Common myeloid progenitor, CD34-positive (primary cell): Measurements from ENCODE around the gene SIRPB2.

Experiments
- CTCF ChIA-PET: fragments of 350-600 bp; sonication (Branson Sonifier 250); formaldehyde crosslinking; loops from one replicate; lab custom pipeline; 2021; ENCODE audit warnings: antibody characterized with exemption; lab: Charles Lee
- POLR2A ChIA-PET: fragments of 350-600 bp; sonication (Branson Sonifier 250); formaldehyde crosslinking; loops from one replicate; lab custom pipeline; 2021; ENCODE audit warnings: antibody characterized with exemption; lab: Charles Lee
- DNase-seq, 3 donors: peaks; one replicate each; pipeline versions ENCODE4 v3.0.0 to v3.0.0-alpha.2; 2013
- H3K27ac ChIP-seq, 2 experiments: 1 replicate in 1 of 2; 2 replicates in 1 of 2; pipeline ENCODE4 v1.7.0; 2013; ENCODE audit warnings: inconsistent platforms in 2 of 2, low read length in 2 of 2, mild to moderate bottlenecking in 2 of 2, low read depth in 1 of 2, moderate library complexity in 1 of 2; ENCODE audit not compliant: severe bottlenecking in 2 of 2, insufficient read depth in 1 of 2, poor library complexity in 1 of 2
- H3K27me3 ChIP-seq, 5 experiments: replicated peaks in 2 of 5; 1 replicate in 3 of 5; 2 replicates in 2 of 5; pipeline versions ENCODE4 v1.6.1 to v1.7.0; 2013; ENCODE audit warnings: low read length in 4 of 5, mild to moderate bottlenecking in 2 of 5, moderate library complexity in 2 of 5, inconsistent platforms in 1 of 5; ENCODE audit not compliant: insufficient read depth in 5 of 5, control insufficient read depth in 4 of 5
- H3K36me3 ChIP-seq, 4 experiments: 1 replicate in 2 of 4; 2 replicates in 2 of 4; pipeline versions ENCODE4 v1.6.1 to v1.7.0; 2013; ENCODE audit warnings: low read length in 3 of 4, control low read depth in 1 of 4, mild to moderate bottlenecking in 1 of 4; ENCODE audit not compliant: control insufficient read depth in 4 of 4, insufficient read depth in 4 of 4
- H3K4me1 ChIP-seq, 4 experiments: 1 replicate in 3 of 4; 2 replicates in 1 of 4; pipeline versions ENCODE4 v1.6.1 to v1.7.1; 2013; ENCODE audit warnings: low read length in 3 of 4, mild to moderate bottlenecking in 3 of 4, control low read depth in 1 of 4, inconsistent platforms in 1 of 4, moderate library complexity in 1 of 4; ENCODE audit not compliant: control insufficient read depth in 4 of 4, insufficient read depth in 4 of 4; ENCODE audit errors: control extremely low read depth in 1 of 4
- H3K4me3 ChIP-seq, 7 experiments: 1 replicate in 4 of 7; 2 replicates in 3 of 7; pipeline versions ENCODE4 v1.5.1 to v1.7.0; 2013; ENCODE audit warnings: mild to moderate bottlenecking in 7 of 7, low read length in 6 of 7, moderate library complexity in 6 of 7, inconsistent platforms in 2 of 7, low read depth in 2 of 7, control low read depth in 1 of 7; ENCODE audit not compliant: insufficient read depth in 4 of 7, control insufficient read depth in 1 of 7; ENCODE audit errors: extremely low read depth in 1 of 7
- H3K9me3 ChIP-seq, 5 experiments: 1 replicate in 4 of 5; 2 replicates in 1 of 5; pipeline versions ENCODE4 v1.6.1 to v1.7.1; 2013; ENCODE audit warnings: low read length in 4 of 5, mild to moderate bottlenecking in 2 of 5, inconsistent platforms in 1 of 5, low read depth in 1 of 5, moderate library complexity in 1 of 5; ENCODE audit not compliant: control insufficient read depth in 4 of 5, insufficient read depth in 2 of 5; ENCODE audit errors: control extremely low read depth in 1 of 5
- WGBS: methylation state at CpG from one replicate; pipeline ENCODE4 v1.1.5; 2013; ENCODE audit not compliant: insufficient coverage; 5-methylcytosine and 5-hydroxymethylcytosine counted together

Gene SIRPB2

GRCh38 chr20:1473246-1474220, 17.7 kb downstream of the SIRPB2 start:
- Histone ChIP-seq H3K27ac (no peak overlapping the region), H3K9me3 (peaks cover 0 to 6% (median under 1%) of the 10 kb centered on the region in 5 experiments), H3K27me3 (no peaks in the 10 kb centered on the region), H3K4me3 (no peak overlapping the region), H3K36me3 (no peaks in the 10 kb centered on the region), H3K4me1 (peaks cover 4 to 29% (median 17%) of the 10 kb centered on the region in 4 experiments)
- ChIA-PET CTCF (interaction anchor here (0.7 to 7.3 kb wide), 9 partner anchors 13 to 303 kb away, joined by 3 to 115 read pairs (median 4); no protein-coding TSS in a partner anchor), POLR2A (interaction anchor here (1.1 kb wide), 1 partner anchor 31 kb away, joined by 3 read pairs; no protein-coding TSS in a partner anchor)
- WGBS, result 92% methylated on average over 6 of the region's 13 CpGs
- DNase-seq, result no peak

- Histone ChIP-seq H3K27me3 (no peaks in the 10 kb centered on the region), H3K27ac (no peak overlapping the region), H3K9me3 (peaks cover 0 to 10% (median 4%) of the 10 kb centered on the region in 5 experiments), H3K4me1 (peaks cover 4 to 38% (median 23%) of the 10 kb centered on the region in 4 experiments), H3K36me3 (no peaks in the 10 kb centered on the region), H3K4me3 (peak overlapping the region in 1 of 7 experiments; percentile 10)
- POLR2A ChIA-PET, result no interaction called here
- CTCF ChIA-PET, result interaction anchor here (1.1 to 7.3 kb wide), 6 partner anchors 13 to 304 kb away, joined by 3 to 115 read pairs (median 4); no protein-coding TSS in a partner anchor
- DNase-seq, result peak in 2 of 3 donors; percentile 76 to 85
- 77% methylated on average over 8 of the region's 9 CpGs for WGBS
Observed at GRCh38 chr20:1472556-1473245, 18.5 kb downstream of the SIRPB2 start.

DNA sequence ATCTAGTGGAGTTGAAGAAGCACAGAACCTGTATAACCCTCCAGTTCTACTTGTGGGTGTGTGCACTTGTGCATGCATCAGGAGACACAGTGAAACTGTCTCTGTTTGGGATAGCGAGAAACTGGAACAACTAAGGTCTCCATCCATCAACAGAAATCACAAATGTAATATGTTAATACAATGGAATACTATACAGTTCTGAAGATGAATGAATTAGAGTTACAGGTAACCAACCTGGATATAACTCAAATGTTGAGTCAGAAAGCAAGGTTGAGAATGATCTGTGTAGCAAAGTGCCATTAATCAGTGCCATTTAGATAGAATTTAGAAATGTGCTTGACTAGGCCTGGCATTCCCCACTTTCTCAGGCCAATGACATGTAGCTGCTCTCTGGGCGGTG, 20.0 kb downstream of the SIRPB2 start:
- H3K9me3 ChIP-seq, result peaks cover 0 to 10% (median 4%) of the 10 kb centered on the region in 5 experiments
- ChIA-PET CTCF (interaction anchor here (1.2 to 7.3 kb wide), 2 partner anchors 26 to 35 kb away, joined by 3 to 115 read pairs; no protein-coding TSS in a partner anchor), POLR2A (no interaction called here)
- no peak overlapping the region for H3K4me3 ChIP-seq
- H3K36me3 ChIP-seq, result no peaks in the 10 kb centered on the region
- WGBS, result 100% methylated on average over 1 of the region's 2 CpGs
- H3K27ac ChIP-seq, result no peak overlapping the region
- DNase-seq, result no peak
- no peaks in the 10 kb centered on the region for H3K27me3 ChIP-seq
- H3K4me1 ChIP-seq, result peaks cover 4 to 45% (median 30%) of the 10 kb centered on the region in 4 experiments

DNA sequence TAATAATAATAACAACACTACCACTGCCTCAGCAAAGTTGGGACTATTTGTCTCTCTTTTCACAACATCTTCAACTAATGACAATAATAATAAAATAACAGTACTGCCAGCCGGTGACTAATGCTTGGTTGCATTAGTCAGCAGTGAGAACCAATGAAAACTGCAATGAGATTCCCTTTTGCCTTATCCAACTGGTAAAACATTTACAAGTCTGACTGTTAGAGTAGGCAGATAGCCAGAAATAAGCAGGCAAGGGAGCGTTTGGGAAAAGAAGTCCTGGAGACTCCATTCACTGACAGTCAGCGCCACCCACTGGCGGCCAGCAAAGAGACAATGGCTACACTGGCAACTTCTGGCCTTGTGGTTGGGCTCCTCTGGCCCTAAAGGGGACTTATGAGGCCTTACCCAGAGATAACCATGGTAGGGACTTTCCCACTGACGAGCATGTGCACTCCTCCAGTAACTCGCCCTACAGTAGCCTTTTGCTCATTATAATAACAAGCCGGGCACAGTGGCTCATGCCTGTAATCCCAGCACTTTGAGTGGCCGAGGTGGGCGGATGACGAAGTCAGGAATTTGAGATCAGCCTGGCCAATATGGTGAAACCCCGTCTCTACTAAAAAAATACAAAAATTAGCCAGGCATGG, 21.2 kb downstream of the SIRPB2 start:
- CTCF ChIA-PET, result interaction anchor here (1.7 to 7.3 kb wide), 2 partner anchors 34 to 36 kb away, joined by 11 to 115 read pairs; no protein-coding TSS in a partner anchor
- Histone ChIP-seq H3K27me3 (no peaks in the 10 kb centered on the region), H3K27ac (peak overlapping the region in 1 of 2 experiments; percentile 36), H3K36me3 (peaks cover 0 to 6% (median under 1%) of the 10 kb centered on the region in 4 experiments), H3K9me3 (peaks cover 0 to 10% (median 4%) of the 10 kb centered on the region in 5 experiments), H3K4me3 (no peak overlapping the region), H3K4me1 (peaks cover 14 to 57% (median 41%) of the 10 kb centered on the region in 4 experiments)
- DNase-seq, result peak in 2 of 3 donors; percentile 71 to 81
- POLR2A ChIA-PET, result no interaction called here
- WGBS, result 90% methylated on average over 11 of the region's 11 CpGs

- no peak for DNase-seq
- CTCF ChIA-PET, result interaction anchor here (0.7 to 4.0 kb wide), 4 partner anchors 18 to 92 kb away, joined by 3 to 26 read pairs (median 8); no protein-coding TSS in a partner anchor
- POLR2A ChIA-PET, result no interaction called here
- Histone ChIP-seq H3K4me3 (no peak overlapping the region), H3K9me3 (peaks cover 0 to 10% (median 4%) of the 10 kb centered on the region in 5 experiments), H3K4me1 (peaks cover 17 to 63% (median 45%) of the 10 kb centered on the region in 4 experiments), H3K27me3 (no peaks in the 10 kb centered on the region), H3K27ac (peak overlapping the region in 1 of 2 experiments; percentile 36), H3K36me3 (peaks cover 0 to 13% (median 3%) of the 10 kb centered on the region in 4 experiments)
- 96% methylated on average over 5 of the region's 9 CpGs for WGBS
Observed at GRCh38 chr20:1469306-1469905, 21.8 kb downstream of the SIRPB2 start.

DNA sequence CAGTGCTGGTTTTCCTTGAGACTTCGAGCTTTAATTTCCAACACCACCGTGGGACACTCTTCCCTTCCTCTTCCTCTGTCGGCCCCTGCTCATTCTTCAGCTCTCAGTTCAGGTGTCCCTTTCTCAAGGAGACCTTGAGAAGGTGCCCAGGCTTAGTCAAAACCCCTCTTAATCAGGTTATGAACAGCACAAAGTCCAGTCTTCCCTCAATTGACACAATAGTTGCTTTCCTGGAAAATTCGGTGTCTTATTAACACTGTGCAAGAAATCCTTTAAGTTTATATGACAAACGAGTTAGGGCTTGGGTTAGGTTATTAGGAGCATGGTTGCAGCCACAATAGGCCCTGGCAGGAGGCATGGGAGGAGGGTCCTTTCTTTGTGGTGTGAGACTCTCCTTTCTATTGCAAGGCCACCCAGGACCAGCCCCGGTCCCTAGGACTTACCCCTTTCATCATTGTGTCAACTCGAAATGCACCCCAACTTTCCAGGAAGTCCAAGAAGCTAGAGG, 23.0 kb downstream of the SIRPB2 start:
- Histone ChIP-seq H3K4me1 (peaks cover 17 to 67% (median 50%) of the 10 kb centered on the region in 4 experiments), H3K27ac (peak overlapping the region; percentile 99 to 100), H3K27me3 (no peaks in the 10 kb centered on the region), H3K9me3 (peaks cover 0 to 10% (median 4%) of the 10 kb centered on the region in 5 experiments), H3K4me3 (peak overlapping the region in 3 of 7 experiments; percentile 19 to 90 (median 89)), H3K36me3 (peaks cover 8 to 25% (median 12%) of the 10 kb centered on the region in 4 experiments)
- POLR2A ChIA-PET, result interaction anchor here (0.6 to 1.6 kb wide), 6 partner anchors 17 to 103 kb away, joined by 3 to 11 read pairs (median 4); partner anchors contain the start of gene SIRPB2
- CTCF ChIA-PET, result interaction anchor here (0.8 to 4.0 kb wide), 14 partner anchors 9 to 91 kb away, joined by 3 to 34 read pairs (median 9); no protein-coding TSS in a partner anchor
- no peak for DNase-seq
- WGBS, result 58% methylated on average over 7 of the region's 7 CpGs
